ENCODE measurements around the gene PIEZO2. TPM values are rescaled to one million over a fixed set of nuclear protein-coding genes. Genes with fewer than 3 reads are reported as not detected.

Gene PIEZO2
- total RNA-seq, 6 experiments from 2014 or later, result not detected

DNA sequence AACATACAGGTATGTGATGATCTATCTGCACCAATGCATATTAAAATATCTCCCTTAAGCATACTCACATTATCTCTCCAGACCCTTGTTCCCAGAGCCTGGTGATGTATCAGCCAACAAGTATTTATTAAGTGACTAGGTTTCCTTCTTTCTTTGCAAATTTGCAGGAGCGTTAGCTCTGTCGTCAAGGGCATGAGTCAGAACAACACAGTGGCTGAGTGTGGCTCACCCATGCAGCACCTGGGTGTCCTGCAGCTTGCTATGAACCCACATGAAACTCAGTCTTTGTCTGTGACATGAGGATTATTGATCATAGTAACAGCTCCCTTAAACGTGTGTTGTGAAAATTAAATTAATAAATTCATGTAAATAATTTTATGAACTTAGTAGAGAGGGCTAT is 96.6 kb downstream of the PIEZO2 start:
- no peaks in the 10 kb centered on the region for H3K36me3 Mint-ChIP-seq (ENCODE audit: low read depth)
- no peak for DNase-seq
- H3K27me3 Mint-ChIP-seq (ENCODE audit: insufficient read depth), result no peaks in the 10 kb centered on the region
- H3K9me3 Mint-ChIP-seq, result no peaks in the 10 kb centered on the region
- TF ChIP-seq, protein P1, sequence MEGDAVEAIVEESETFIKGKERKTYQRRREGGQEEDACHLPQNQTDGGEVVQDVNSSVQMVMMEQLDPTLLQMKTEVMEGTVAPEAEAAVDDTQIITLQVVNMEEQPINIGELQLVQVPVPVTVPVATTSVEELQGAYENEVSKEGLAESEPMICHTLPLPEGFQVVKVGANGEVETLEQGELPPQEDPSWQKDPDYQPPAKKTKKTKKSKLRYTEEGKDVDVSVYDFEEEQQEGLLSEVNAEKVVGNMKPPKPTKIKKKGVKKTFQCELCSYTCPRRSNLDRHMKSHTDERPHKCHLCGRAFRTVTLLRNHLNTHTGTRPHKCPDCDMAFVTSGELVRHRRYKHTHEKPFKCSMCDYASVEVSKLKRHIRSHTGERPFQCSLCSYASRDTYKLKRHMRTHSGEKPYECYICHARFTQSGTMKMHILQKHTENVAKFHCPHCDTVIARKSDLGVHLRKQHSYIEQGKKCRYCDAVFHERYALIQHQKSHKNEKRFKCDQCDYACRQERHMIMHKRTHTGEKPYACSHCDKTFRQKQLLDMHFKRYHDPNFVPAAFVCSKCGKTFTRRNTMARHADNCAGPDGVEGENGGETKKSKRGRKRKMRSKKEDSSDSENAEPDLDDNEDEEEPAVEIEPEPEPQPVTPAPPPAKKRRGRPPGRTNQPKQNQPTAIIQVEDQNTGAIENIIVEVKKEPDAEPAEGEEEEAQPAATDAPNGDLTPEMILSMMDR (IDR thresholded peaks at IDR 0.05), result no peak
- no peak overlapping the region for H3K27ac Mint-ChIP-seq
- no peak overlapping the region for H3K4me3 Mint-ChIP-seq
- H3K4me1 Mint-ChIP-seq (ENCODE audit: low read depth), result no peaks in the 10 kb centered on the region

DNA sequence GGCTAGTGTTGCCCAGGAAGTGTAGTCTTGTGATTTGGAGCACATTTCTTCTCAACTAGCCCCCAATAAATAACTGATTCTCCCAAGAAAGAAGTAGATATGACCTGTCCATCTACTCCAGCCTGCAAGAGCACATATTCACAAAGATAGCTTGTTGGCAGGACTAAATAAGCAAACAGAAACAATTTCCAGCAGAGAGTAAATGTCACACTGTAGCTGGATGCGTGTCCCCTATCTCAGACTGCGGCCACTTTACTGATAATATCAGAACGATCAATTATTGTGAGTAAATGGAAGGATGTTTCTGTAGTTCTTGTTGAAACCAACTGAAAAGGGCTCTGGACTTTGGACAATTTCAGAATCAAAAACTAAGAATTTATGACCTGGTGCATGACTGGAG is 97.9 kb downstream of the PIEZO2 start:
- TF ChIP-seq, protein P1 (IDR thresholded peaks at IDR 0.05), result no peak
- Mint-ChIP-seq H3K4me3 (no peak overlapping the region), H3K27me3 (ENCODE audit: insufficient read depth) (peaks cover 2% of the 10 kb centered on the region), H3K36me3 (ENCODE audit: low read depth) (no peaks in the 10 kb centered on the region), H3K9me3 (no peaks in the 10 kb centered on the region), H3K4me1 (ENCODE audit: low read depth) (no peaks in the 10 kb centered on the region), H3K27ac (no peak overlapping the region)
- no peak for DNase-seq

DNA sequence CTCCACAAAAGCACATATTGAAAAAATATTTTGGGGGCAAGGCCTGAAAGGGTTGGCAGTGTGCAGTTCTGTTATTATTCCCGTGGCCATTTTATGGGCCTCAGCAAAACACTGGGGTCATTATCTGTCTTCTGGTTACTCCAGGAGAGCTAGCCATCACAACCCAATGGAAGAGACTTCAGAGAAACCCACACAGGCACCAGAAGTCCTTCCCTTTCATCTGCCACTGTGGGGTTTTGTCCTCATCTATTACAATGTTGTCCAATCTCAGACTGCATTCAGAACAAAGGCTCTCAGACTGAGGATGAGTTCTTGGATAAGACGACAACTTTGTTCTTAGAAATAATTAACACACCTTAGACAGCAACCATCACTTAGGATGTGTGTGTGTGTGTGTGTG is 98.4 kb downstream of the PIEZO2 start:
- Mint-ChIP-seq H3K4me3 (no peak overlapping the region), H3K27ac (no peak overlapping the region), H3K4me1 (ENCODE audit: low read depth) (no peaks in the 10 kb centered on the region), H3K9me3 (no peaks in the 10 kb centered on the region), H3K27me3 (ENCODE audit: insufficient read depth) (peaks cover 2% of the 10 kb centered on the region), H3K36me3 (ENCODE audit: low read depth) (no peaks in the 10 kb centered on the region)
- DNase-seq, result no peak
- TF ChIP-seq, protein P1 (IDR thresholded peaks at IDR 0.05), result no peak

DNA sequence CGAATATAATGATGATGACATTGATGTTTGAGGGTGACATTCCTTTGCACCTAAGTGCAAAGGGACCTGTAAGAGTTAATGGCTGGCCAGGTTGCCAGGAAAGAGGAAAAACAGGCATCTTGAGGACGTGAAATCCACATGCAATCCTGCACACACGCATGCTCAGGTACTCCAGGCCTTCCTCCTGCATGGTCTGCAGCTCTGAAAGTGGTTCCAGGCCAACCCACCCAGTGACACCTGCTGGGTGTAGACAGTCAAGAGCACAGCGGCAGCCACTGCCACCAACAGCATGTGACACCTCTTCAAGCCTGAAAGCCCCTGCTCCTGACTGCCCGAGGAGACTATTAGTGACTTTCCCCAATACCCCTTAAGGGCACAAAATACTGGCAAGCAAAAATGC is 101.6 kb downstream of the PIEZO2 start:
- peaks cover 9% of the 10 kb centered on the region for H3K27me3 Mint-ChIP-seq (ENCODE audit: insufficient read depth)
- no peaks in the 10 kb centered on the region for H3K4me1 Mint-ChIP-seq (ENCODE audit: low read depth)
- TF ChIP-seq, protein P1 (IDR thresholded peaks at IDR 0.05), result no peak
- H3K36me3 Mint-ChIP-seq (ENCODE audit: low read depth), result no peaks in the 10 kb centered on the region
- no peak overlapping the region for H3K4me3 Mint-ChIP-seq
- H3K9me3 Mint-ChIP-seq, result no peaks in the 10 kb centered on the region
- no peak overlapping the region for H3K27ac Mint-ChIP-seq
- no peak for DNase-seq

DNA sequence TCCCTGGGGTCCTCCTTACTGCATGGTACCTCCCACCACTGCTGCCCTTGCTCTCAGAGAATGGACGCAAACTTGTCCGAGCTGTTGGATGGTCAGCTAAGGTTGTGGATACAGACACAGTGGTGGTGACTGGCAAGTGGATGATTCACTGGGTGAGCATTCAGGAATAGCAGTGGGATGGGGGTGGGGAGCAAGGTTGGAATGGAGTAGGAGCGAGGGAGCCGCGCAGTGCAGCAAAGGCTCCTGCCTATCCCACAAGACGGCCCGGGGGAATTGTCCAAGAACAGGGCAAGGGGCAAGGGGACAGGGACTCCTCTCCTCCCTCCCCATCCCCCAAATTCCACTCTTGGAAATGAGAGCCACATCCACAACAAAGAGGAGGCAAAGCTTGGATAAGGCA is 102.2 kb downstream of the PIEZO2 start:
- no peak overlapping the region for H3K4me3 Mint-ChIP-seq
- H3K4me1 Mint-ChIP-seq (ENCODE audit: low read depth), result no peaks in the 10 kb centered on the region
- no peak overlapping the region for H3K27ac Mint-ChIP-seq
- no peaks in the 10 kb centered on the region for H3K36me3 Mint-ChIP-seq (ENCODE audit: low read depth)
- no peaks in the 10 kb centered on the region for H3K9me3 Mint-ChIP-seq
- TF ChIP-seq, protein P1 (IDR thresholded peaks at IDR 0.05), result no peak
- peaks cover 15% of the 10 kb centered on the region for H3K27me3 Mint-ChIP-seq (ENCODE audit: insufficient read depth)
- DNase-seq, result no peak

DNA sequence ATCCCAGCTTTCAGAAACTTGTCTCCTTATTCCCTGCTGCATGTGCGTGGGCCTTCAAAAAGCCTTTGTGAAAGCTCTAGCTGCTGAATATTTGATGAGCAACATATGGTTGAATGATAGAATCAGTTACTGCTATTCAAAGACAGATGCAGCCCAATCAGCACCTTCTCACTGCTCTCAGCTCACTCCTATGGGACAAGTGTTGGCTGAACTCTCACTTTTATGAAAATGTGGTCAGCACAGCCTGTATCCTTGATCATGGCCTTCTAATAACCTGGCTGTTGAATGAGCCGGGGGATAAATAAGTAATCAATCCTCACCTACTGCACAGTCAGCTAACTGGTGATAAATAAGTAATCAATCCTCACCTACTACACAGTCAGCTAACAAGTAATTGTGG is 103.2 kb downstream of the PIEZO2 start:
- no peak overlapping the region for H3K4me3 Mint-ChIP-seq
- H3K9me3 Mint-ChIP-seq, result no peaks in the 10 kb centered on the region
- peaks cover 16% of the 10 kb centered on the region for H3K27me3 Mint-ChIP-seq (ENCODE audit: insufficient read depth)
- no peak for DNase-seq
- peaks cover 8% of the 10 kb centered on the region for H3K4me1 Mint-ChIP-seq (ENCODE audit: low read depth)
- TF ChIP-seq, protein P1 (IDR thresholded peaks at IDR 0.05), result no peak
- H3K36me3 Mint-ChIP-seq (ENCODE audit: low read depth), result no peaks in the 10 kb centered on the region
- no peak overlapping the region for H3K27ac Mint-ChIP-seq

All from HFFc6 (cell line).